PC-9 (cell line): ENCODE results near the gene CYP27C1. TPM values are rescaled to one million over a fixed set of nuclear protein-coding genes. Genes with fewer than 3 reads are reported as not detected.

Experiments used
- BruUV-seq: library from RNA; stranded (reverse); fragments of 400-500 nt; replicated peaks from 2 replicates; lab custom pipeline; 2021; lab: Mats Ljungman, UMichigan
- CTCF ChIA-PET: fragments of 300-600 bp; sonication (Branson Sonifier 250); formaldehyde crosslinking; loops from one replicate; lab custom pipeline; 2022; ENCODE audit warnings: antibody characterized with exemption; lab: Charles Lee
- POLR2A ChIA-PET: fragments of 300-600 bp; sonication (Branson Sonifier 250); formaldehyde crosslinking; loops from one replicate; lab custom pipeline; 2022; ENCODE audit warnings: antibody characterized with exemption; ENCODE audit not compliant: unreplicated experiment; lab: Charles Lee
- DNase-seq, 2 experiments: peaks; one replicate each; pipeline versions ENCODE4 v3.0.0 to v3.0.0-alpha.2; 2015 to 2022; ENCODE audit warnings: mixed read lengths in 1 of 2
- H2AFZ ChIP-seq: fragments of 200-600 bp; sonication (generic); 2 replicates; pipeline ENCODE4 v1.8.1; 2017; ENCODE audit warnings: antibody characterized with exemption
- H3F3A ChIP-seq: fragments of 200-600 bp; sonication (generic); 2 replicates; pipeline ENCODE4 v1.8.1; 2017; ENCODE audit warnings: antibody characterized with exemption, mild to moderate bottlenecking, low read depth; ENCODE audit not compliant: insufficient read depth
- H3K27ac ChIP-seq: fragments of 200-600 bp; sonication (generic); 2 replicates; pipeline ENCODE4 v1.6.1; 2016; ENCODE audit warnings: mixed run types
- H3K27me3 ChIP-seq: fragments of 200-600 bp; sonication (generic); 2 replicates; pipeline ENCODE4 v1.6.1; 2016; ENCODE audit warnings: low read depth, mixed run types; ENCODE audit not compliant: insufficient read depth
- H3K36me3 ChIP-seq: fragments of 200-600 bp; sonication (generic); 2 replicates; pipeline ENCODE4 v1.6.1; 2016; ENCODE audit warnings: low read depth, mixed run types
- H3K4me1 ChIP-seq: fragments of 200-600 bp; sonication (generic); replicated peaks from 2 replicates; pipeline ENCODE4 v1.6.1; 2016; ENCODE audit warnings: mixed run types; ENCODE audit not compliant: insufficient read depth
- H3K4me2 ChIP-seq: fragments of 200-600 bp; sonication (generic); 2 replicates; pipeline ENCODE4 v1.6.1; 2017; ENCODE audit warnings: mixed run types
- H3K4me3 ChIP-seq: fragments of 200-600 bp; sonication (generic); 2 replicates; pipeline ENCODE4 v1.6.1; 2016; ENCODE audit warnings: mixed run types
- H3K79me2 ChIP-seq: fragments of 200-600 bp; sonication (generic); 2 replicates; pipeline ENCODE4 v1.6.1; 2017; ENCODE audit warnings: low read depth, mixed run types
- H3K9me2 ChIP-seq: fragments of 200-600 bp; sonication (generic); 2 replicates; pipeline ENCODE4 v1.8.1; 2017; ENCODE audit warnings: mild to moderate bottlenecking; ENCODE audit not compliant: insufficient read depth
- H3K9me3 ChIP-seq: fragments of 200-600 bp; sonication (generic); 2 replicates; pipeline ENCODE4 v1.8.1; 2016; ENCODE audit warnings: low read depth; ENCODE audit not compliant: insufficient read depth
- H4K20me1 ChIP-seq: fragments of 200-600 bp; sonication (generic); 2 replicates; pipeline ENCODE4 v1.8.1; 2017; ENCODE audit not compliant: insufficient read depth
- CTCF ChIP-seq: fragments of 200-600 bp; sonication (generic); conservative IDR thresholded peaks from 2 replicates; pipeline ENCODE4 v1.6.1; 2017; ENCODE audit warnings: mixed run types, antibody characterized with exemption, mild to moderate bottlenecking, moderate library complexity
- EZH2 ChIP-seq: fragments of 200-600 bp; sonication (generic); IDR thresholded peaks from 2 replicates; pipeline ENCODE4 v1.8.0; 2017; ENCODE audit warnings: antibody characterized with exemption, low read depth
- intact Hi-C: fragments of 100-400 bp; cut with micrococcal nuclease; formaldehyde crosslinking; loops from one replicate; pipeline ENCODE4 v1.10.0; 2022; ENCODE audit not compliant: unreplicated experiment
- total RNA-seq: library from RNA; stranded (reverse); gene quantifications from 2 replicates; pipeline ENCODE4 v1.2.3, GENCODE V29; 2021

Gene CYP27C1
- total RNA-seq, 1 experiment from 2014 or later: 0.94 TPM

- no peak overlapping the region for H3K4me2 ChIP-seq
- ChIA-PET POLR2A (no interaction called here), CTCF (no interaction called here)
- H3K4me3 ChIP-seq: no peak overlapping the region
- no peaks in the 10 kb centered on the region for H4K20me1 ChIP-seq
- H3K9me2 ChIP-seq: no peaks in the 10 kb centered on the region
- TF ChIP-seq EZH2 (no peak), CTCF (no peak)
- H3K36me3 ChIP-seq: no peaks in the 10 kb centered on the region
- H3K79me2 ChIP-seq: no peaks in the 10 kb centered on the region
- no peak overlapping the region for H3K27ac ChIP-seq
- DNase-seq: no peak
- BruUV-seq: no TSS peak
- no peaks in the 10 kb centered on the region; the same call in 1 of the 2 replicates for H3F3A ChIP-seq
- H3K4me1 ChIP-seq: no peaks in the 10 kb centered on the region
- no peak overlapping the region for H2AFZ ChIP-seq
- H3K27me3 ChIP-seq: no peaks in the 10 kb centered on the region
- peaks cover 10% of the 10 kb centered on the region for H3K9me3 ChIP-seq
- intact Hi-C loops: no loop called here
These were observed 36.3 kb downstream of the CYP27C1 start for GRCh38 chr2:127183771-127184170.

- intact Hi-C loops: no loop called here
- Histone ChIP-seq H3K36me3 (no peaks in the 10 kb centered on the region), H2AFZ (no peak overlapping the region), H3K79me2 (no peaks in the 10 kb centered on the region), H3K9me2 (no peaks in the 10 kb centered on the region), H3F3A (no peaks in the 10 kb centered on the region; the same call in 1 of the 2 replicates), H3K27me3 (no peaks in the 10 kb centered on the region), H3K4me1 (no peaks in the 10 kb centered on the region), H3K4me2 (no peak overlapping the region), H3K9me3 (peaks cover 10% of the 10 kb centered on the region), H3K4me3 (no peak overlapping the region), H4K20me1 (no peaks in the 10 kb centered on the region), H3K27ac (no peak overlapping the region)
- ChIA-PET CTCF (no interaction called here), POLR2A (no interaction called here)
- BruUV-seq: no TSS peak
- DNase-seq: no peak
- TF ChIP-seq CTCF (no peak), EZH2 (no peak)
These were observed 37.3 kb downstream of the CYP27C1 start for GRCh38 chr2:127182626-127183458.

- intact Hi-C loops: no loop called here
- Histone ChIP-seq H3K4me1 (no peaks in the 10 kb centered on the region), H3K9me3 (peaks cover 10% of the 10 kb centered on the region), H3K4me2 (no peak overlapping the region), H2AFZ (no peak overlapping the region), H3K4me3 (no peak overlapping the region), H4K20me1 (no peaks in the 10 kb centered on the region), H3K36me3 (no peaks in the 10 kb centered on the region), H3K9me2 (no peaks in the 10 kb centered on the region), H3K79me2 (no peaks in the 10 kb centered on the region), H3K27me3 (no peaks in the 10 kb centered on the region), H3F3A (no peaks in the 10 kb centered on the region; the same call in 1 of the 2 replicates), H3K27ac (no peak overlapping the region)
- no peak for DNase-seq
- POLR2A ChIA-PET: no interaction called here
- CTCF ChIA-PET: no interaction called here
- no peak for TF ChIP-seq EZH2
- no peak for TF ChIP-seq CTCF
- no TSS peak for BruUV-seq
These were observed 38.2 kb downstream of the CYP27C1 start for GRCh38 chr2:127181851-127182250.
